Neural cell (in vitro differentiated cells): Measurements from ENCODE around the gene CDC6. TPM values are rescaled to one million over a fixed set of nuclear protein-coding genes. Genes with fewer than 3 reads are reported as not detected.
A peak's percentile ranks its signal among the peaks of the same experiment; 100 is the strongest.

Experiments used
- H2AFZ ChIP-seq: fragments of 200-600, 300-800 bp; sonication (generic), shearing (Covaris generic); 2 replicates; pipeline ENCODE4 v1.6.0; 2014; ENCODE audit warnings: low read depth, mild to moderate bottlenecking, antibody characterized with exemption, low read length, moderate library complexity
- H3F3A ChIP-seq: fragments of 200-600 bp; shearing (Covaris generic); 2 replicates; pipeline ENCODE4 v1.6.1; 2016; ENCODE audit warnings: mild to moderate bottlenecking, moderate library complexity, mixed read lengths, antibody characterized with exemption, low read length; ENCODE audit not compliant: insufficient read depth, poor library complexity, severe bottlenecking
- H3K27ac ChIP-seq: fragments of 200-600, 300-800 bp; sonication (generic), shearing (Covaris generic); 2 replicates; pipeline ENCODE4 v1.5.1; 2014; ENCODE audit warnings: mild to moderate bottlenecking, low read length, moderate library complexity
- H3K27me3 ChIP-seq: fragments of 300-800, 200-600 bp; sonication (generic), shearing (Covaris generic); 2 replicates; pipeline ENCODE4 v1.6.0; 2014; ENCODE audit warnings: mild to moderate bottlenecking, low read depth, low read length, moderate library complexity; ENCODE audit not compliant: insufficient read depth
- H3K36me3 ChIP-seq: fragments of 300-800, 200-600 bp; sonication (generic), shearing (Covaris generic); 2 replicates; pipeline ENCODE4 v1.5.1; 2014; ENCODE audit warnings: mild to moderate bottlenecking, antibody characterized with exemption, low read length, moderate library complexity; ENCODE audit not compliant: insufficient read depth
- H3K4me2 ChIP-seq: fragments of 300-800, 200-600 bp; sonication (generic), shearing (Covaris generic); 2 replicates; pipeline ENCODE4 v1.6.0; 2014; ENCODE audit warnings: mild to moderate bottlenecking, low read length
- H3K4me3 ChIP-seq: fragments of 300-800, 200-600 bp; sonication (generic), shearing (Covaris generic); 2 replicates; pipeline ENCODE4 v1.5.1; 2014; ENCODE audit warnings: mild to moderate bottlenecking, low read length, moderate library complexity
- H3K79me2 ChIP-seq: fragments of 200-600 bp; shearing (Covaris generic); replicated peaks from 2 replicates; pipeline ENCODE4 v1.6.0; 2014; ENCODE audit warnings: mild to moderate bottlenecking, low read length, moderate library complexity; ENCODE audit not compliant: insufficient read depth
- H3K9ac ChIP-seq: fragments of 300-800, 200-600 bp; sonication (generic), shearing (Covaris generic); 2 replicates; pipeline ENCODE4 v1.6.1; 2016; ENCODE audit warnings: mild to moderate bottlenecking, low read length, mixed read lengths
- H3K9me2 ChIP-seq: fragments of 200-600 bp; shearing (Covaris generic); 2 replicates; pipeline ENCODE4 v1.6.1; 2016; ENCODE audit warnings: mild to moderate bottlenecking, low read length, mixed read lengths; ENCODE audit not compliant: insufficient read depth
- H3K9me3 ChIP-seq: fragments of 200-600, 300-800 bp; sonication (generic), shearing (Covaris generic); 2 replicates; pipeline ENCODE4 v1.6.1; 2016; ENCODE audit warnings: mild to moderate bottlenecking, mixed run types, low read length, moderate library complexity, mixed read lengths
- H4K20me1 ChIP-seq: fragments of 200-600 bp; shearing (Covaris generic); 2 replicates; pipeline ENCODE4 v1.6.1; 2016; ENCODE audit warnings: mild to moderate bottlenecking, mixed run types; ENCODE audit not compliant: insufficient read depth
- EP300 ChIP-seq: fragments of 450-650 bp; conservative IDR thresholded peaks from 2 replicates; pipeline ENCODE4 v1.6.1; 2014; ENCODE audit warnings: antibody characterized with exemption, mild to moderate bottlenecking, moderate library complexity; ENCODE audit not compliant: poor library complexity, severe bottlenecking
- EZH2 ChIP-seq: fragments of 200-600, 300-800 bp; shearing (Covaris generic), sonication (generic); IDR thresholded peaks from 2 replicates; pipeline ENCODE4 v1.6.1; 2014; ENCODE audit warnings: antibody characterized with exemption, low read length, borderline replicate concordance, mild to moderate bottlenecking; ENCODE audit not compliant: insufficient read depth, poor library complexity, severe bottlenecking
- MXI1 ChIP-seq: fragments of 450-650 bp; conservative IDR thresholded peaks from 2 replicates; pipeline ENCODE4 v1.6.1; 2014; ENCODE audit warnings: antibody characterized with exemption, mild to moderate bottlenecking; ENCODE audit not compliant: poor library complexity, severe bottlenecking
- POLR2AphosphoS5 ChIP-seq: IDR thresholded peaks from 2 replicates; pipeline ENCODE4 v1.6.1; 2012
- RAD21 ChIP-seq: fragments of 450-650 bp; conservative IDR thresholded peaks from 2 replicates; pipeline ENCODE4 v1.6.1; 2014; ENCODE audit warnings: antibody characterized with exemption, mild to moderate bottlenecking, moderate library complexity
- REST ChIP-seq: IDR thresholded peaks from 2 replicates; pipeline ENCODE4 v1.6.1; 2012; ENCODE audit warnings: borderline replicate concordance
- SMC3 ChIP-seq: fragments of 450-650 bp; conservative IDR thresholded peaks from 2 replicates; pipeline ENCODE4 v1.6.1; 2014; ENCODE audit warnings: antibody characterized with exemption, mild to moderate bottlenecking, moderate library complexity; ENCODE audit not compliant: poor library complexity
- TAF1 ChIP-seq: IDR thresholded peaks from 2 replicates; pipeline ENCODE4 v1.6.1; 2012; ENCODE audit warnings: low read depth
- polyA plus RNA-seq: library from polyadenylated mRNA; depleted of rRNA; stranded (reverse); fragments of >200 nt; gene quantifications from 2 replicates; pipeline ENCODE4 v1.2.3, GENCODE V29; 2014
- TF ChIP-seq, protein P1 (sequence below): fragments of 450-650 bp; IDR thresholded peaks from 2 replicates; pipeline ENCODE4 v1.5.1; 2014; ENCODE audit warnings: antibody characterized with exemption, mild to moderate bottlenecking, moderate library complexity; ENCODE audit not compliant: poor library complexity, severe bottlenecking

The CDC6 gene
- polyA plus RNA-seq, 1 donor from 2014 or later: 2.2 TPM

DNA sequence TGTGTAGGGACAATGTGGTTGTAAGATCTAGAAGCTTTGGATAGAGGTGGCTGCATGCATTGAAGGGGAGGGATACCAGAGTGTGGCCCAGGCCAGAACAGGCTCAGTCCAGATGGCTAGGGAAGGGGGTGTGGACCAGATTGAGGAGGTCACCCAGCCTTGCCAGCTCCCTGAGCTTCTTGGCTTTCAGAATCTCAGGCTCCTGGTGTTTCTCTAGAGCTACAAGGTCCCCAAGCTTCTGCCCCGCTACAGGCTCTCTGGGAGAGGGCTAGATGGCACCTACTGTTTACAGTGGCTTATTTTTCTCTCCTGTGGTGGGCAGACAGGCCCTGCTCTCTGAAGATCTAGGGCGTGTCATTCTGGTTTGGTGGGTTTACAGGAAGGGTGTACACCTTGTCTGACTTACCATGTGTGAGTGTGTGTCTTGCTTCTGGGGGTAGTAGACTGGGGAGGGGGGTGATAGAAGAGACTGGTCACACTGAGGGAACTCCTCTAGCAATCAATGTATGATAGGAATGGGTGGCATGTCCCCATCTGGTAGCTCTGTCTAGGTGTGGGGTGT, 22.4 kb downstream of the CDC6 start:
- H2AFZ ChIP-seq: no peak overlapping the region
- no peak overlapping the region for H3K27ac ChIP-seq
- H4K20me1 ChIP-seq: no peaks in the 10 kb centered on the region
- peak overlapping the region; percentile 73 for H3K9ac ChIP-seq
- H3K27me3 ChIP-seq: no peaks in the 10 kb centered on the region
- TF ChIP-seq SMC3 (no peak), REST (no peak), EP300 (no peak), POLR2AphosphoS5 (no peak), EZH2 (no peak), RAD21 (no peak), TAF1 (no peak), MXI1 (no peak)
- TF ChIP-seq, protein P1, sequence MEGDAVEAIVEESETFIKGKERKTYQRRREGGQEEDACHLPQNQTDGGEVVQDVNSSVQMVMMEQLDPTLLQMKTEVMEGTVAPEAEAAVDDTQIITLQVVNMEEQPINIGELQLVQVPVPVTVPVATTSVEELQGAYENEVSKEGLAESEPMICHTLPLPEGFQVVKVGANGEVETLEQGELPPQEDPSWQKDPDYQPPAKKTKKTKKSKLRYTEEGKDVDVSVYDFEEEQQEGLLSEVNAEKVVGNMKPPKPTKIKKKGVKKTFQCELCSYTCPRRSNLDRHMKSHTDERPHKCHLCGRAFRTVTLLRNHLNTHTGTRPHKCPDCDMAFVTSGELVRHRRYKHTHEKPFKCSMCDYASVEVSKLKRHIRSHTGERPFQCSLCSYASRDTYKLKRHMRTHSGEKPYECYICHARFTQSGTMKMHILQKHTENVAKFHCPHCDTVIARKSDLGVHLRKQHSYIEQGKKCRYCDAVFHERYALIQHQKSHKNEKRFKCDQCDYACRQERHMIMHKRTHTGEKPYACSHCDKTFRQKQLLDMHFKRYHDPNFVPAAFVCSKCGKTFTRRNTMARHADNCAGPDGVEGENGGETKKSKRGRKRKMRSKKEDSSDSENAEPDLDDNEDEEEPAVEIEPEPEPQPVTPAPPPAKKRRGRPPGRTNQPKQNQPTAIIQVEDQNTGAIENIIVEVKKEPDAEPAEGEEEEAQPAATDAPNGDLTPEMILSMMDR: no peak
- no peaks in the 10 kb centered on the region for H3K36me3 ChIP-seq
- no peaks in the 10 kb centered on the region for H3K79me2 ChIP-seq
- H3K4me2 ChIP-seq: peak overlapping the region; percentile 70
- H3F3A ChIP-seq: no peaks in the 10 kb centered on the region
- H3K9me3 ChIP-seq: no peaks in the 10 kb centered on the region
- H3K4me3 ChIP-seq: peak overlapping the region; percentile 75
- no peaks in the 10 kb centered on the region for H3K9me2 ChIP-seq

- no peak overlapping the region for H3K9ac ChIP-seq
- no peaks in the 10 kb centered on the region for H3F3A ChIP-seq
- H3K4me3 ChIP-seq: peak overlapping the region; percentile 75
- no peaks in the 10 kb centered on the region for H3K36me3 ChIP-seq
- no peak overlapping the region for H3K4me2 ChIP-seq
- no peaks in the 10 kb centered on the region for H4K20me1 ChIP-seq
- no peaks in the 10 kb centered on the region for H3K27me3 ChIP-seq
- H3K79me2 ChIP-seq: no peaks in the 10 kb centered on the region
- no peak overlapping the region for H2AFZ ChIP-seq
- H3K9me3 ChIP-seq: no peaks in the 10 kb centered on the region
- no peak overlapping the region for H3K27ac ChIP-seq
- no peaks in the 10 kb centered on the region for H3K9me2 ChIP-seq
- no peak for TF ChIP-seq TAF1
- no peak for TF ChIP-seq REST
- TF ChIP-seq, protein P1: no peak
- no peak for TF ChIP-seq SMC3
- TF ChIP-seq EP300: no peak
- TF ChIP-seq MXI1: no peak
- no peak for TF ChIP-seq POLR2AphosphoS5
- TF ChIP-seq EZH2: no peak
- no peak for TF ChIP-seq RAD21
Observed at GRCh38 chr17:40310882-40311391, 23.3 kb downstream of the CDC6 start.
